HL-60 (cell line): ENCODE data around the gene PBX1.

Source experiments
- GABPA ChIP-seq: IDR thresholded peaks from 2 replicates; pipeline ENCODE4 v1.6.1; 2012; ENCODE audit warnings: low read depth
- POLR2AphosphoS5 ChIP-seq: IDR thresholded peaks from 2 replicates; pipeline ENCODE4 v1.6.1; 2012; ENCODE audit warnings: low read depth
- REST ChIP-seq: IDR thresholded peaks from 2 replicates; pipeline ENCODE4 v1.6.1; 2012; ENCODE audit warnings: low read depth; ENCODE audit not compliant: insufficient replicate concordance
- SPI1 ChIP-seq: IDR thresholded peaks from 2 replicates; pipeline ENCODE4 v1.6.1; 2012; ENCODE audit warnings: low read depth, mild to moderate bottlenecking, borderline replicate concordance
- TF ChIP-seq, protein P1 (sequence below): IDR thresholded peaks from one replicate; pipeline ENCODE4 v1.5.1; 2011; ENCODE audit warnings: low read length, control low read depth, inconsistent platforms; ENCODE audit not compliant: insufficient read depth

- TF ChIP-seq, protein P1, sequence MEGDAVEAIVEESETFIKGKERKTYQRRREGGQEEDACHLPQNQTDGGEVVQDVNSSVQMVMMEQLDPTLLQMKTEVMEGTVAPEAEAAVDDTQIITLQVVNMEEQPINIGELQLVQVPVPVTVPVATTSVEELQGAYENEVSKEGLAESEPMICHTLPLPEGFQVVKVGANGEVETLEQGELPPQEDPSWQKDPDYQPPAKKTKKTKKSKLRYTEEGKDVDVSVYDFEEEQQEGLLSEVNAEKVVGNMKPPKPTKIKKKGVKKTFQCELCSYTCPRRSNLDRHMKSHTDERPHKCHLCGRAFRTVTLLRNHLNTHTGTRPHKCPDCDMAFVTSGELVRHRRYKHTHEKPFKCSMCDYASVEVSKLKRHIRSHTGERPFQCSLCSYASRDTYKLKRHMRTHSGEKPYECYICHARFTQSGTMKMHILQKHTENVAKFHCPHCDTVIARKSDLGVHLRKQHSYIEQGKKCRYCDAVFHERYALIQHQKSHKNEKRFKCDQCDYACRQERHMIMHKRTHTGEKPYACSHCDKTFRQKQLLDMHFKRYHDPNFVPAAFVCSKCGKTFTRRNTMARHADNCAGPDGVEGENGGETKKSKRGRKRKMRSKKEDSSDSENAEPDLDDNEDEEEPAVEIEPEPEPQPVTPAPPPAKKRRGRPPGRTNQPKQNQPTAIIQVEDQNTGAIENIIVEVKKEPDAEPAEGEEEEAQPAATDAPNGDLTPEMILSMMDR = no peak
- TF ChIP-seq POLR2AphosphoS5 (no peak), SPI1 (no peak), REST (no peak), GABPA (no peak)
Observed at GRCh38 chr1:164754088-164754600, 195.2 kb downstream of the PBX1 start.
